ENCODE measurements around the gene FBXL16.

Gene FBXL16

DNA sequence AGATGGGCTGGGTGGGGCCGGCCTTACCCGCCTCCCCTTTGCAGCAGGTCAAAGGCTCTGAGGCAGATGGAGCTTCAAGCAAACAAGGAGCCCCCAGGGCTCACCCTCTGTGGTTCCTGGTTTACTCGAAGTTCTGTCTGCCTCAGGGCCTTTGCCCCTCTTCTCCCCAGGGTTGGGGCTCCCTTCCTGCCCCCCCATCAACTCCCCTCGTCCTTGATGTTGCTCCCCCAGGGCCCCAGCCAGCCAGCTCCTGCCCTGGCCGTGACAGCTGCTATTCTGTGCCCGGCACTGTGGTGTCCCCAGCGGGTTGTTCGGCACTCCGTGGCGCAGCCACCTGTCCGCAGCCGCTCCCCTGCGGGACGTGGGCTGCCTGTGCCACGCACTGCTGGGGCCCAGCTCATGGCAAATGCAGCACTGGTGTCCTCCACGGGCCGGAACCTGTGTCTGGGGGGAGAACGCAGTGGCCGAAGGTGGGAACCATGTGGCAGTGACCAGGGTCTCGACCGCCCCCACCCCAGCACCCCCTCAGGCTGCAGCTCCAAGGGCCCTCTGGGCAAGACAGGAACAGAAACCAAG is 5.0 kb upstream of the FBXL16 start:
- TF ChIP-seq, protein P1, sequence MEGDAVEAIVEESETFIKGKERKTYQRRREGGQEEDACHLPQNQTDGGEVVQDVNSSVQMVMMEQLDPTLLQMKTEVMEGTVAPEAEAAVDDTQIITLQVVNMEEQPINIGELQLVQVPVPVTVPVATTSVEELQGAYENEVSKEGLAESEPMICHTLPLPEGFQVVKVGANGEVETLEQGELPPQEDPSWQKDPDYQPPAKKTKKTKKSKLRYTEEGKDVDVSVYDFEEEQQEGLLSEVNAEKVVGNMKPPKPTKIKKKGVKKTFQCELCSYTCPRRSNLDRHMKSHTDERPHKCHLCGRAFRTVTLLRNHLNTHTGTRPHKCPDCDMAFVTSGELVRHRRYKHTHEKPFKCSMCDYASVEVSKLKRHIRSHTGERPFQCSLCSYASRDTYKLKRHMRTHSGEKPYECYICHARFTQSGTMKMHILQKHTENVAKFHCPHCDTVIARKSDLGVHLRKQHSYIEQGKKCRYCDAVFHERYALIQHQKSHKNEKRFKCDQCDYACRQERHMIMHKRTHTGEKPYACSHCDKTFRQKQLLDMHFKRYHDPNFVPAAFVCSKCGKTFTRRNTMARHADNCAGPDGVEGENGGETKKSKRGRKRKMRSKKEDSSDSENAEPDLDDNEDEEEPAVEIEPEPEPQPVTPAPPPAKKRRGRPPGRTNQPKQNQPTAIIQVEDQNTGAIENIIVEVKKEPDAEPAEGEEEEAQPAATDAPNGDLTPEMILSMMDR (IDR thresholded peaks at IDR 0.05; ENCODE audit: low read depth, low read length) = no peak
- H3K4me3 ChIP-seq (ENCODE audit: low read depth, low read length) = no peak overlapping the region

DNA sequence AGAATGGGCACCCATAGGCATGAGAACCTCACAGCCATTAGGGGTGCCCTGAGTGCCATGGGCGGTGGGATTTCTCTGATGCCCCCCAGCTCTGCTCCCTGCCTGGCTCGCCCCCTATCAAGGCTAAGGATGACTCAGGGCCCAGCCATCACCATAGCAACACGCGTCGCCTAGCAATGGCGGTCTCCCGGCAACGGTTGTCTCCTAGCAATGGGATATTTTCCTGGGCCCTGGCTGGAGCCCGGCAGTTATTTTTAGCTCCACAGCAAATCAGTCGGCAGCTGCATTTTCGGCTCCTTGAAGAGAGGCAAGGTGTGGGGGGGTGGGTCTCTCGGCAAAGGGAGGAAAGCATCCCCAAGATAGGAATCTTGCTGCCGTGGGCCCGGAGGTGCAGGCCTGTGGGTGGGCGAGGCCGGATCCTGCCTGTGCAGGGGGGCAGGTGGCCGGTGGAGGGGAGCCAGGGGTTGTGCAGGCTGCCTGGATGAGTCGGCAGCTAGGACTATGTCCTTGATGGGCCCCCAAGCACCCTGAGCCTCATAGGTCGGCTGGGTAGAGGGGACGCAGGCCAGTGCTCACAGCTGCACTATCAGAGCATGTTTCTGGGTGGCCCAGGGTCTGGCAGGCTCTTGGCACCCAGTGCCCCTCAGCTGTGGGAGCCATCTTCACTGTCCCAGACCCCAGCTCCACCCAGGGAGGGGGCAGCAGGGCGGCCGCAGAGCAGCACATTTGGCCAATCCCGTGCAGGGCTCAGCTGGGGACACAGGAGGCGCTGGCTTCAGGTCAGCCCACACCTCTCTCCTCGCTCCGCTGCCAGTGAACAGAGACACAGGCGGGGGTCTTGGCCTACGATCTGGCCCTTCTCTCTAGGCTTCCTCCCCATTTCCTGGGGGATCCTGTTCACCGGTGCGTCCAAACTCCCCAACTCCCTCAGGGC is 4.2 kb upstream of the FBXL16 start:
- no peak overlapping the region for H3K4me3 ChIP-seq (ENCODE audit: low read depth, low read length)
- TF ChIP-seq, protein P1 (IDR thresholded peaks at IDR 0.05; ENCODE audit: low read depth, low read length) = no peak

DNA sequence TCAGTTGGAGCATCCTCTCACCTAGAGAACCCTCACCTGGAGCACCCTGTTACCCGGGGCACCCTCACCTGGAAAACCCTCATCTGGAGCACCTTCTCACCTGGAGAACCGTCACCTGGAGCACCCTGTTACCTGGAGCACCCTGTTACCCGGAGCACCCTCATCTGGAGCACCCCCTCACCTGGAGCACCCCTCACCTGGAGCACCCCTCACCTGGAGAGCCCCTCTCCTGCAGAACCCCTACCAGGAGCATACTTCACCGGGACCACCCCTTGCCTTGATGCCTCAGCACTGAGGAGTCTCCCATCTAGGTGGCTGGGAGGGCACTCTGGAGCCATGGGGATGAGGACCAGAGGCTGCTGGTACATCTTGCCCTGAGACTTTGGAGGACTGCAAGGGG is 3.4 kb upstream of the FBXL16 start:
- H3K4me3 ChIP-seq (ENCODE audit: low read depth, low read length) = no peak overlapping the region
- TF ChIP-seq, protein P1 (IDR thresholded peaks at IDR 0.05; ENCODE audit: low read depth, low read length) = no peak

DNA sequence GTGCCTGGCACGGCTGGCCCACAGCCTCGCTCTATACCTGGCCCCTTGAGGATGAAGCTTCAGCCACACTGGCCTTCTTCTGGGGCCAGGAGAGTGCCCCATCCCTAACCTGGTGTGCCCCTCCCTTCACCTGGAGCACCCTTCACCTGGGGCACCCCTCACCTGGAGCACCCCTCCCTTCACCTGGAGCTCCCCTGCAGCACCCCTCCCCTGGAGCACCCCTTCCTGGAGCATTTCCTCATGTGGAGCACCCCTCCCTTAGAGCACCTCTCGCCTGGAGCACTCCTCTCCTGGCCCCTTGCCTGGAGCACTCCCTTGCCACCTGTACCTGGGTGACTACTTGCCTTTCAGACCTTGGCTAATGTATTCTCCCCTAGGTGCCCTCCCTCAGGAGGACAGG is 2.4 kb upstream of the FBXL16 start:
- TF ChIP-seq, protein P1 (IDR thresholded peaks at IDR 0.05; ENCODE audit: low read depth, low read length) = no peak

DNA sequence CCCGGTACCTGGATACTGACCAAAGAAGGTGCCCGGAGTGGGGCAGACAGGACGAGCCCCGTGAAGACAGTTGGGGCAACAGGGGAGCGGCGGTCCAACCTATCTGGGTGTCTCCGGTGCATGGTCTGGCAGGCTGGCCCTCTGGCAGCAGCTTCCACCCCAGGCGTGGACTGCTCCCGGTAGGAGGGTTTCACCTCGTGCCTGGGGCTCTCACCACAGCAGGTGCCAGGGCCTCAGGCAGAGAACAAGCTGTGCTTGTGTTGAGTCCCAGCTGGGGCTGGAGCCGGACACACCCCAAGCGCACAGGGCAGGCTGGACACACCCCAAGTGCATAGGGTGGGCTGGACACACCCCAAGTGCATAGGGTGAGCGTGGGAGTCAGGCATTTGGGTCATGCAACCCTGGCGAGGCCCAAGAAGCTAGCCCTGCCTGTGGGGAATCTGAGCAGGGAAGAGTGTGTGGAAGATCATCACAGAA is 1.5 kb upstream of the FBXL16 start:
- TF ChIP-seq, protein P1 (IDR thresholded peaks at IDR 0.05; ENCODE audit: low read depth, low read length) = no peak
- H3K4me3 ChIP-seq (ENCODE audit: low read depth, low read length) = no peak overlapping the region

More for the DNA sequence above, 2.4 kb upstream of the FBXL16 start:
- no peak overlapping the region for H3K4me3 ChIP-seq (ENCODE audit: low read depth, low read length)

DNA sequence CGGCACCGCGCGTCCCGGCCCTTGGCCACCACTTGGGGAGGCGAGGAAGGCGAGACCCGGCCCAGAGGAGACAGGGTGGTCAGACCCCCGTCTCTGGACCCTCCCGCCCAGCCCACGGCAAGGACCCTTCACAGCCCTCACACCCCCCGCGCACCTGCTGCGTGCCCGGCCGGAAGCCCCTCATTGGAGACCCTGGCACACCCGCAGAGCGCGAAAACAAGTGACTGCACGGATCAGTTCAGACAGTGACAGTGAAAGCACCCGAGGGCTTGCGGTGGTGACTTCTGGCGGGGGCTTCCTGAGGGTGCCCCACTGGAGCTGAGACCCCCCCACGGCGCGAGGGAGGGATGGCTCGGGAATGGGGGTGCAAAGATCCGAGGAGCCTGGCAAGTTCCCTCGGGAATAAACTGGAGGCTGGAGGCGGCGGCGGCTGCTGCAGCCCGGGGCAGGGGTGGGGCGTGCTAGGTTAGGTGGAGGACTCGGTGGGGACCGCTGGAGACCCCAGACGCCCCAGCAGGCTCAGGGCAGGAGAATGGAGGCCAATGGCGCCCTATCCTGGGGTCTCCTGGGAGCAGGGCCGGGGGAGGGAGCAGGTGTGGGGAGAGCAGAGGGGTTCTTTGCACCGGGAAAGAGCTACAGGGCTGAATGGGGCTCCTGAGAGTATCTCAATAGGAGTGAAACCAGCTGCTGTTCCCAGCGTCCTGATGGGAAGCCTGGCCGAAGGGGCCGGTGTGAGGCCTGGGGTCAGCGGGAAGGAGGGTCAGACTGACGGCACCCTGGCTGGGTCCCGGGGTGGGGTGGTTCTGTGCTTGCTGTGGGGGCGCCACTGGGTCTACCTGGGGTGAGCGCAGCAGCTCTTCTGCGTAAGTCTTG is 824 bp upstream of the FBXL16 start:
- H3K4me3 ChIP-seq (ENCODE audit: low read depth, low read length) = no peak overlapping the region
- TF ChIP-seq, protein P1 (IDR thresholded peaks at IDR 0.05; ENCODE audit: low read depth, low read length) = no peak
